ENCODE data around the gene USP30.

USP30 gene

GRCh38 chr12:109052414-109053323, at the start of gene USP30:
USP30 (plus strand) TSS chr12:109052576; CDS start chr12:109052679, 103 bp downstream.
- no peak for TF ChIP-seq CTCF (IDR thresholded peaks at IDR 0.05; ENCODE audit: control insufficient read depth, extremely low read depth, insufficient read depth)
- H3K4me3 ChIP-seq (ENCODE audit: low read depth, low read length), result peak within 1 kb of the TSS; percentile 89
- peak; percentile 65 for DNase-seq (ENCODE audit: low read depth)

- DNase-seq (ENCODE audit: low read depth), result no peak
- H3K4me3 ChIP-seq (ENCODE audit: low read depth, low read length), result no peak overlapping the region
- TF ChIP-seq CTCF (IDR thresholded peaks at IDR 0.05; ENCODE audit: control insufficient read depth, extremely low read depth, insufficient read depth), result no peak
These were observed 48.4 kb upstream of the USP30 start for GRCh38 chr12:109004017-109004416.

- TF ChIP-seq CTCF (IDR thresholded peaks at IDR 0.05; ENCODE audit: control insufficient read depth, extremely low read depth, insufficient read depth), result no peak
- no peak for DNase-seq (ENCODE audit: low read depth)
- no peak overlapping the region for H3K4me3 ChIP-seq (ENCODE audit: low read depth, low read length)
These were observed 42.6 kb upstream of the USP30 start for GRCh38 chr12:109009766-109010165.

GRCh38 chr12:109010259-109010658, 42.1 kb upstream of the USP30 start:
- no peak overlapping the region for H3K4me3 ChIP-seq (ENCODE audit: low read depth, low read length)
- no peak for DNase-seq (ENCODE audit: low read depth)
- no peak for TF ChIP-seq CTCF (IDR thresholded peaks at IDR 0.05; ENCODE audit: control insufficient read depth, extremely low read depth, insufficient read depth)

GRCh38 chr12:109014984-109015765, 37.2 kb upstream of the USP30 start:
- no peak for DNase-seq (ENCODE audit: low read depth)
- TF ChIP-seq CTCF (IDR thresholded peaks at IDR 0.05; ENCODE audit: control insufficient read depth, extremely low read depth, insufficient read depth), result no peak
- no peak overlapping the region for H3K4me3 ChIP-seq (ENCODE audit: low read depth, low read length)

GRCh38 chr12:109016016-109016415, 36.4 kb upstream of the USP30 start:
- no peak for TF ChIP-seq CTCF (IDR thresholded peaks at IDR 0.05; ENCODE audit: control insufficient read depth, extremely low read depth, insufficient read depth)
- no peak for DNase-seq (ENCODE audit: low read depth)

More at GRCh38 chr12:109016016-109016415, 36.4 kb upstream of the USP30 start:
- no peak overlapping the region for H3K4me3 ChIP-seq (ENCODE audit: low read depth, low read length)

All from LNCaP clone FGC (cell line).